ENCODE data around the gene CSTF1. TPM values are rescaled to one million over a fixed set of nuclear protein-coding genes. Genes with fewer than 3 reads are reported as not detected.

The CSTF1 gene
- total and polyA plus RNA-seq, 2 of the 8 experiments (the other 6 are each of a cell fraction or from before 2014, with no cell fraction given): 59.4 to 83.5 TPM

DNA sequence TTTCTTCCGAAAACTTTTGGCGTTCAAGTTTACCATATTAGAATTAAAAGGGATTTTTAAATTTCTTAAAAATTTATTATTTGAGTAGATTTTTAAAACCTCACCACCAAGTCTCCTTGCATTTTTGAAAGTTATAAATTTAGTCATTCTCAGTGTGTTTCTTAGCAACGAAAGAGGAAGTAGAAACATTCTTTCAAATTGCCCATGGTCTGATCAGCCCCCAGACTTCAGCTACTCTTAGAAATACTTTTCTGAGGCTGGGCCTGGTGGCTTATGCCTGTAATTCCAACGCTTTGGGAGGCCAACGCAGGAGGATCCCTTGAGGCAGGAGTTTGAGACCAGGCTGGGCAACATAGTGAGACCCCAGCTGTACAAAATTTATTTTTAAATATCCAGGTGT lies 60.9 kb downstream of the CSTF1 start (continued):
- TF ChIP-seq CHD7 (IDR thresholded peaks at IDR 0.05; ENCODE audit: insufficient replicate concordance, low read length): no peak
- no peak for TF ChIP-seq BRCA1 (IDR thresholded peaks at IDR 0.05; ENCODE audit: low read depth, low read length)
- TF ChIP-seq POU5F1 (IDR thresholded peaks at IDR 0.05; ENCODE audit: low read depth, low read length): no peak
- no peak for TF ChIP-seq CTBP2 (IDR thresholded peaks at IDR 0.05; ENCODE audit: borderline replicate concordance, insufficient read depth, insufficient read length, low read length)
- no peak for TF ChIP-seq SAP30 (IDR thresholded peaks at IDR 0.05; ENCODE audit: insufficient read depth, insufficient replicate concordance, low read length)
- no peak for TF ChIP-seq CHD2 (IDR thresholded peaks at IDR 0.05; ENCODE audit: low read length)
- TF ChIP-seq TAF1 (IDR thresholded peaks at IDR 0.05; ENCODE audit: low read depth, low read length): no peak
- TF ChIP-seq BACH1 (IDR thresholded peaks at IDR 0.05; ENCODE audit: low read length): no peak
- no peak for TF ChIP-seq HDAC6 (IDR thresholded peaks at IDR 0.05; ENCODE audit: low read depth, low read length)
- no peak for TF ChIP-seq SP4 (IDR thresholded peaks at IDR 0.05; ENCODE audit: low read length)
- no peak for TF ChIP-seq GABPA (IDR thresholded peaks at IDR 0.05; ENCODE audit: borderline replicate concordance, insufficient read depth, low read length)
- no peak for TF ChIP-seq CREB1 (IDR thresholded peaks at IDR 0.05)
